HG03175 (cell line): ENCODE results near the gene SLC2A3.
"Not testable (repeated sequence)": the region's sequence is repeated elsewhere in the genome, so short reads cannot be mapped to it uniquely, and the experiment has no call there.

ENCODE experiments used
- ATAC-seq: cut with Tn5 transposase; IDR thresholded peaks from one replicate; pipeline ENCODE4 v1.9.1; 2021; ENCODE audit warnings: mild to moderate bottlenecking, moderate library complexity; ENCODE audit not compliant: unreplicated experiment

The SLC2A3 gene

DNA sequence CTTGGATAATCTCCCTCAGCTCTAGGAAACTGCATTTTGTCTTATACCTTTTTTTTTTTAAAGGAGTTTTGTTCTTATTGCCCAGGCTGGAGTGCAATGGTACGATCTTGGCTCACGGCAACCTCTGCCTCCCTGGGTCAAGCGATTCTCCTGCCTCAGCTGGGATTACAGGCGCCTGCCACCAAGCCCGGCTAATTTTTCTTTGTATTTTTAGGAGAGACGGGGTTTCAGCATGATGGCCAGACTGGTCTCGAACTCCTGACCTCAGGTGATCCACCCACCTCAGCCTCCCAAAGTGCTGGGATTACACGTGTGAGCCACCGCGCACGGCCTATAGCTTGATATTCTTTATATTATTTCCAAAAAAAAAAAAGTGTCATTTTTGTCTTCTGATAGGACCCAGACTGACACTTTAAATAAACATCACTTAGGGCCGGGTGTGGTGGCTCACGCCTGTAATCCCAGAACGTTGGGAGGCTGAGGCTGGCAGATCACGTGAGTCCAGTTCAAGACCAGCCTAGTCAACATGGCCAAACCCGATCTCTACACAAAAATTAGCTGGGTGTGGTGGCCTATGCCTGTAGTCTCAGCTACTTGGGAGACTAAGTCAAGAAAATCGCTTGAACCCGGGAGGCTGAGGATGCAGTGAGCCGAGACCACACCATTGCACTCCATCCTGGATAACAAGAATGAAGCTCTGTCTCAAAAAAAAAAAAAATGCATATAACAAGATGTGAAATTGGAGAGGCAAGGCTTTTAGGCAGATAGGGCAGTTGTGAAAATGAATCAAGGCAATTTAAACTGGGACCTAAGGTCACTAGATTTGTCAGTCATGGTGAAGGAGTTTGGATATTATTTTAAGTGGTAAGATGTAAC, 18.4 kb downstream of the SLC2A3 start:
- no peak for ATAC-seq

DNA sequence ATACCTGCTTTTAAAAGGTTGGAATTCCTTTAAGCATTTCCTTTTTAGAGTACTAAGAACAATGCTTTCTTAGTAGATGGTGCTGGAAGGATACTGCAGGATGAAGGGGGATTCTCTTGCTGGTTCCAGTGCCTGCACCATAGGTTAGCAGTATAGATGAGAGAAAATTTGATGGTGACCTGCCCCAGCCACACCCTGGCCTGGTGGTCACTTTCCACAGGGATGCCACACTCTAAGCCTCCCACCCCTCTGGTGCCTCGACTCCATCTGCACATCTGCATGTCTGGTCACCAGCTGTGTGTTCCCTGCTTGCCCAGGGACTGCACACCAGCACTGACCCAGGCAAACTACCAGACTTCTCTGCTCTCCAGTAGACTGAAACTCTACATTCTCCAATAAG, 19.1 kb downstream of the SLC2A3 start:
- ATAC-seq, result no peak

DNA sequence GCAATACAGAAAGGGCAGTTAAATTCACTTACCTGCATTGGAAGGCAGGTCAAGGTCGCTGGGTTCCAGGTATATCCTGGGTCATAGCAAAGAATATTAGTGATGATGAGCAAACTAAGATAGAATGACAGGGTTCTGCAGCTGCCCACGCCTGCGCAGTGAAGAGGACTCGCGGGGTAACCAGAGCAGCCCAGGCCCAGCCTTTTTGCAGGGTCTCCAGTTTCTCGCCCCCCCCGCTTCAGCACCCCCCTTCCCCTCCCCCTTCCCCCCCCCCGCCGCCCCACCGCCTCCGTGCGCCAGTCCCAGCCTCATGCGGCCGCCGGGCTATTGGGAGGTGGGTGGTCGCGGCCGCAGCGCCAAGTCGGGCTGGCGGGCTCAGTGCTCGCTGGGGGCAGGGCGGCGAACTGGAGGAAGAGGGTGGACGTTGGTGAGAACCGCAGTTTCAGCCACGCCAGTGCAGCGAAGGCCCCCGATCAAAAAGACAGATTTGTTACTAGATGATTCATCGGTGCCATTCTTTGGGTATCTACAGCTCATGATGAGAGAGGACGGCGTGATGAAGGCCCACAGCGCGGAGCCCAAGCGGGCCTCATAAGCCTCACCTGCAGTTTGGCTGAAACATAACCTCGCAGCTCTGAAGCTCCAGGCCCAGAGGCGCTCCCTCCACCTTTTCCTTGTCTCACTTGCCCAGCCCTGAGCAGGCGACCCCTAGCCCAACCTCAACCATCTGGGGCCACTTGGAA, 20.2 kb downstream of the SLC2A3 start:
- no peak for ATAC-seq

DNA sequence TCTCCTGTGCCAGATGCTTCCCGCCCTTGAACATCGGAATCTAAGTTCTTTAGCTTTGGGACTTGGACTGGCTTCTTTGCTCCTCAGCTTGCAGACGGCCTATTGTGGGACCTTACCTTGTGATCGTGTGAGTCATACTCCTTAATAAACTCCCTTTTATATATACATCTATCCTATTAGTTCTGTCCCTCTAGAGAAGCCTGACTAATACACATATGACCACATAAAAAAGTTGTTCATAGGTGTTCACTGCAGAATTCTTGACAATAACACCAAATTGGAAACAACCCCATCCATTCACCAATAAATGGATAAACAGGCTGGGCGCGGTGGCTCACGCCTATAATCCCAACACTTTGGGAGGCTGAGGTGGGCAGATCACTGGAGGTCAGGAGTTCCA, 25.9 kb downstream of the SLC2A3 start:
- not testable (repeated sequence) for ATAC-seq

DNA sequence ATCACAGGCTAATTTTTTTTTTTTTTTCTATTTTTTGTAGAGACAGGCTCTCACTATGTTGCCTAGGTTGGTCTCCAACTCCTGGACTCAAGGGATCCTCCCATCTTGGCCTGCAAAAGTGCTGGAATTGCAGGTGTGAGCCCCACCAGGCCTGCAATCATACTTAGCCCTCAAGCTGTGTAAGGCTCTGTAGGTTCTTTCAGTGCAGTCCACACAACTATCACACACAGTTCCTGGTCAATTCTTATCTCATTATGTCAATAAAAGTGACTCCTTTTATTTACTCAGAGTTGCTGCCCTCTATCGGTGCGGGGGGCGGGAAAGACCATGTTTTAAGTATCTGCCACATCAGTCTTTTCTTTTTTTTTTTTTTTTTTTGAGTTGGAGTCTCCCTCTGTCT, 29.0 kb downstream of the SLC2A3 start:
- no peak for ATAC-seq

DNA sequence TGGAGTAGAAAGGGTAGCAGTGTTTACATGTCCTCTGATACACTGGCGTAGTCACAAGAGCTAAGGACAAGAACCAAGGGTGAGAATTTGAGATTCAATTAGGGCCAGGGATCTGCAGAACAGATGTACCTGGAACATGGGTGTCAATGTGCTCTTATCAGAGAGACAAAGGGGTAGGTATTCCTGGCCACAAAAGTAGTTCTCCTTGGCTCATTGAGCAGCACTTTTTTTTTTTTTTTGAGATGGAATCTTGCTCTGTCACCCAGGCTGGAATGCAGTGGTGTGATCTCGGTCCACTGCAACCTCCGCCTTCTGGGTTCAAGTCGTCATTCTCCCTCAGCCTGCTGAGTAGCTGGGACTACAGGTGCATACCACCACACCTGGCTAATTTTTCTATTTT, 29.7 kb downstream of the SLC2A3 start:
- not testable (repeated sequence) for ATAC-seq

DNA sequence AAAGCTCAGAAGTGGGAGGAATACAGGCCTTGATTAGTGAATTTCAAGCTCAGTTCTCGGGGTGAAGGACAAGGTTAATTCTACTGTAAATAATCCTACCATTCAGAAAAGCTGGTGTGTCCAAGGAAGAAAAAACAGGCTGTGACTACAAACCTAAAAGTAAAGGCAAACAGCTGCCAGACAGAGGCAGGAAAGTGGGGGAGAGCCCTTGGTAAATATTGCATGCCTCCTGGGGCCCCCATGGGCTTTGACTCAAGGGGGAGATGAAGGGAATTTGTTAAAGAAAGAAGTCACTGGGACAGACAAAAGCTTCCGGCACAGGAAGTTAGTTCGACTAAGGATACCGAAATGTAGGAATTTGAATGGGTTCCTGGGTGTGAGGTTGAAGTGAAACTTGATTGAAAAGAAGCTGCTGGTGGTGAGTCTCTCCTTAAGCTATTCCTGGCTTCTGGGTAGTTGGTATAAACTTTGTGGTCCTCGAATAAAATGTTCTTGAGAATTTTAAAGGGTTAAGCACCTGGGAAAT, 30.3 kb downstream of the SLC2A3 start:
- ATAC-seq, result not testable (repeated sequence)

DNA sequence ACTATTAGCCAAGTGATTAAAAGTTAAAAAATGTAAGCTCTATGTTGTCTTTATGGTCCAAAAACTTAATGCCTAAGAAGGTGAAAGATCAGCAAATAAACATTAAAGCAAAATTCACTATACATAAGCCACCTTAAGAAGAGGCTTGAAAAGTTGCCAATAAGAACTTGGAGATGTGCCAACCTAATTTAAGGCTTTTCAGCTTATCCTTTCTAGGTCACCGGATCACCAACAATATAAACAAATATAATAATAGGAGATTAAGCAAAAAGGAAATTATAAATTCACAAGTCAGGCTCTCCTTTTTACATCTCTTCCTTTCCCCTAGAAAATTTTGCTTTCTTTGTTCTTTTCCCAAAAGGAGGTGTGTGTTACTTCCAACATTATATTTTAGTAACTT, 30.9 kb downstream of the SLC2A3 start:
- no peak for ATAC-seq

DNA sequence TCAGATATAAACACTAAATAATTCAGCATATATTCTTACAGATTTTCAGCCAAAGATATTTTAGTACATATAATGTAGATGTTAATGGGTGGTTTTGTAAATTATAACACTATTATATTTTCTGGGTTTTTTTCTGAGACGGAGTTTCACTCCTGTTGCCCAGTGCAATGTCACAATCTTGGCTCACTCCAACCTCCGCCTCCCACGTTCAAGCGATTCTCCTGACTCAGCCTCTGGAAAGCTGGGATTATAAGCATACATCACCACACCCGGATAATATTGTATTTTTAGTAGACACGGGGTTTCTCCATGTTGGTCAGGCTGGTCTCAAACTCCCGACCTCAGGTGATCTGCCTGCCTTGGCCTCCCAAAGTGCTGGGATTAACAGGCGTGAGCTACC, 33.6 kb downstream of the SLC2A3 start:
- not testable (repeated sequence) for ATAC-seq

DNA sequence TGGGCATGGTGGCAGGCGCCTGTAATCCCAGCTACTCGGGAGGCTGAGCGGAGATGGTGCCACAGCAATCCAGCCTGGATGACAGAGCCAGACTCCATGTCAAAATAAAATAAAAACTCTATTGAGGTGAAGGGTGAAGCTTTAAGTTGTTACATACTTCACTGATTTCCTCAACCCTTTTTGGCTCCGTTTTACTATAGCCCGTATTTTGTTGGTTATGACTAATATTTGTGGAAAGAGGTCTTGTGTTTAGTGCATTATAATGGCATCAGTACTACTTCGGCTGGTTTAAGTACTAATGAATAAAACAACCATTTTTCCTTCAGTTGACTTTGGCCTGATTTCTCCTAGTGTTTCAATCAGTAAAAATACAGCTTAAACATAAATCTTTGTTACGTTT, 36.2 kb downstream of the SLC2A3 start:
- no peak for ATAC-seq

DNA sequence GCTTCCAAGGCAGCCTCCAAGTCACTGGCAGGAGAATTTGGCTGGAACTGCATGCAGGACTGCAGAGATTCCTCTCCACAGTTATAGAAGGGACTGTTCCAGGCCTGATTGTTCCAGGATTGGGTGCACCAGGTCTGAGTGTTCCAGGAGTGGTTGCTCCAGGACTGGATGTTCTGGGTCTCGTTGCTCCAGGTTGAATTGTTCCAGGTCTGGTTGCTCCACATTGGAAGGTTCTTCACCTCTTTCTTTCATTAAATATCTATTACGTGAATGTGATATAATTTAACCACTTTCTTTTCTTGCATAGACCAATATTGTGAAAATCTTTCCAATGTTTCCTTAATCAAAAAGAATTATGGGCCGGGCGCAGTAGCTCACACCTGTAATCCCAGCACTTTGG, 39.3 kb downstream of the SLC2A3 start:
- not testable (repeated sequence) for ATAC-seq

DNA sequence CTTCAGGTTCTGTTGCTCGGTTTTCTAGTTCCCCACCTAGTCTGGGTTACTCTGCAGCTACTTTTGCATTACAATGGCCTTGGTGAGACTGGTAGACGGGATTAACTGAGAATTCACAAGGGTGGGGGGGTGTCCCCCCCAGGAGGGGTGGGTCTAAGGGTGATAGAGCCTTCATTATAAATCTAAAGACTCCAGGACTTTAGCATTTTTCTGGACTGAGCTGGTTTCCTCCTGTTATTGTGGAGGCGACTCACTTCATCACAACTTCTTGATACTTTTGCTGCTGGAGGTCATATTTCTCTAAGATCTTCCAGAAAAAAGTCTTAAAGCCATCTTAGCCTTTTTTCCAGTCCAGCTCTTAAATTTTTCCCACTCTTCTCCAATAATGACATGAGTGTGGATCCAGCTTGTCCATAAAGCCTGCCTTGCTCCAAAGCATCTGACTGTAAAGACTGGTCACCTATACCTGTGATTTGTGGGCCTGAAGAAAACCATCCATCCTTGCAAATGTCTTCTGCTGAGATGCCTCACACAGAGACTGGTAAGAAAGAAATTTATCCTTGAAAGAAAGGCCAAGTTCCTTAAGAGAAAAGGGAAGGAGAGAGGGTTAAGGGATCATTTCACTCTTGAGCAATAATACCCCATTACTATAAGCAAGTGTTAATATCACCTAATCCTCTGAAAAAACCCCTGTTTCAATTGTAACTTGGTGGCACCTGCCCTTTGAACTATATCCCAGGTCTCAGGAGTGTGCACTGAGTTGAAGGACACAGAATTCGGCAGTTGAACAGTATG, 43.6 kb downstream of the SLC2A3 start:
- ATAC-seq, result no peak

DNA sequence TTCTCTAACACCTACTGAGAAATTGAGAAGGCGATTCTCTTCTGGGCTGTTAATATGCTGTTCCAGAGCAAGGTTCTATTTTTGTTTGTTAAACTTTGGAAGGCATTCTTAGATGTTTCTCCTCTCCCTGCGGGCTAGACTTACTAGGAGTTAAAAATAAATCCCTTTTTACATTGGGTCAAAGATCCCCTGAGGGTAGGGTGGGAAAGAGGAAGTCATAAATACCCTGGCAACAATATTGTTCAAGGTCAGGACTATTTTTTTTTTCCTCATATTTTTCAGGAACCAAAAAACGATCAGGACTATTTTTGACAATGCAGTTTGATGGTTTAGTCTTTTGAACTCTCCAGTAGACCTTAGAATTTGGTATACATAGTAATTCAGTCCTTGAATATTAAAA, 51.3 kb downstream of the SLC2A3 start:
- no peak for ATAC-seq

DNA sequence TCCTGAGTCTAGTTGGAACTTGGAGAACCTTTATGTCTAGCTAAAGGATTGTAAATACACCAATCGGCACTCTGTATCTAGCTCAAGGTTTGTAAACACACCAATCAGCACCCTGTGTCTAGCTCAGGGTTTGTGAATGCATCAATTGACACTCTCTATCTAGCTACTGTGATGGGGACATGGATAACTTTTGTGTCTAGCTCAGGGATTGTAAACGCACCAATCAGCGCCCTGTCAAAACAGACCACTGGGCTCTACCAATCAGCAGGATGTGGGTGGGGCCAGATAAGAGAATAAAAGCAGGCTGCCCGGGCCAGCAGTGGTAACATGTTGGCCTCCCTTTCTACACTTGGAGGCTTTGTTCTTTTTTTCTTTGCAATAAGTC, 54.3 kb downstream of the SLC2A3 start:
- ATAC-seq, result not testable (repeated sequence)

DNA sequence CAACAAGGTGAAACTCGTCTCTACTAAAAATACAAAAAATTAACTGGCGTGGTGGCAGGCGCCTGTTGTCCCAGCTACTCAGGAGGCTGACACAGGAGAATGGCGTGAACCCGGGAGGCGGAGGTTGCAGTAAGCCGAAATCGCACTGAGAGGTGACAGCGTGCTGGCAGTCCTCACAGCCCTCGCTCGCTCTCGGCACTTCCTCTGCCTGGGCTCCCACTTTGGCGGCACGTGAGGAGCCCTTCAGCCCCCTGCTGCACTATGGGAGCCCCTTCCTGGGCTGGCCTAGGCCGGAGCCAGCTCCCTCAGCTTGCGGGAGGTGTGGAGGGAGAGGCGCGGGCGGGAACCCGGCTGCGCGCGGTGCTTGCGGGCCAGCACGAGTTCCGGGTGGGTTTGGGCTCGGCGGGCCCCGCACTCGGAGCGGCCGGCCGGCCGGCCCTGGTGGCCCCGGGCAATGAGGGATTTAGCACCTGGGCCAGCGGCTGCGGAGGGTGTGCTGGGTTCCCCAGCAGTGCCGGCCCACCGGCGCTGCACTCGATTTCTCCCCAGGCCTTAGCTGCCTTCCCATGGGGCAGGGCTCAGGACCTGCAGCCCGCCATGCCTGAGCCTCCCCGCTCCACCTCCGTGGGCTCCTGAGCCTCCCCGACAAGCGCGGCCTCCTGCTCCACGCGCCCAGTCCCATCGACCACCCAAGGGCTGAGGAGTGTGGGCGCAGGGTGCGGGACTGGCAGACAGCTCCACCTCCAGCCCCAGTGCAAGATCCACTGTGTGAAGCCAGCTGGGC, 54.8 kb downstream of the SLC2A3 start:
- ATAC-seq, result not testable (repeated sequence)

DNA sequence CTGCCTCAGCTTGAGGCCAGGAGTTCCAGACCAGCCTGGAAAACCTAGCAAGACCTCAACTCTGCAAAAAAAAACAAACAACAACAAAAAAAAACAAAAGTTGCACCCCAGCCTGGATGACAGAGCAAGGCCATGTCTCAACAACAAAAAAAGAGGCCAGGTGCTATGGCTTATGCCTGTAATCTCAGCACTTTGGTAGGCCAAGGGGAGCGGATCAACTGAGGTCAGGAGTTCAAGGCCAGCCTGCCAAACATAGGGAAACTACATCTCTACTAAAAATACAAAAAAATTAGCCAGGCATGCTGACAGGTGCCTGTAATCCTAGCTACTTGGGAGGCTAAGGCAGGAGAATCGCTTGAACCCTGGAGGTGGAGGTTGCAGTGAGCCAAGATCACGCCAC, 56.7 kb downstream of the SLC2A3 start:
- ATAC-seq, result no peak

DNA sequence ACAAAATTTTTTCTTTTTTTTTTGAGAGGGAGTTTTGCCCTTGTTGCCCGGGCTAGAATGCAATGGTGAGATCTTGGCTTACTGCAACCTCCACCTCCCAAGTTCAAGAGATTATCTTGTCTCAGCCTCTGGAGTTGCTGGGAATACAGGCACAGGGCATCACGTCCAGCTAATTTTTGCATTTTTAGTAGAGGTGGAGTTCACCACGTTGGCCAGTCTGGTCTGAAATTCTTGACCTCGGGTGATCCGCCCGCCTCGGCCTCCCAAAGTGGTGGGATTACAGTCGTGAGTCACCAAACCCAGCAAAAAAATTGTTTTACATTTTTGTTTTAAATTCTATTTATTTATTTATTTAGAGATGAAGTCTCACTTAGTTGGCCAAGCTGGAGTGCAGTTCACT, 58.6 kb downstream of the SLC2A3 start:
- no peak for ATAC-seq

DNA sequence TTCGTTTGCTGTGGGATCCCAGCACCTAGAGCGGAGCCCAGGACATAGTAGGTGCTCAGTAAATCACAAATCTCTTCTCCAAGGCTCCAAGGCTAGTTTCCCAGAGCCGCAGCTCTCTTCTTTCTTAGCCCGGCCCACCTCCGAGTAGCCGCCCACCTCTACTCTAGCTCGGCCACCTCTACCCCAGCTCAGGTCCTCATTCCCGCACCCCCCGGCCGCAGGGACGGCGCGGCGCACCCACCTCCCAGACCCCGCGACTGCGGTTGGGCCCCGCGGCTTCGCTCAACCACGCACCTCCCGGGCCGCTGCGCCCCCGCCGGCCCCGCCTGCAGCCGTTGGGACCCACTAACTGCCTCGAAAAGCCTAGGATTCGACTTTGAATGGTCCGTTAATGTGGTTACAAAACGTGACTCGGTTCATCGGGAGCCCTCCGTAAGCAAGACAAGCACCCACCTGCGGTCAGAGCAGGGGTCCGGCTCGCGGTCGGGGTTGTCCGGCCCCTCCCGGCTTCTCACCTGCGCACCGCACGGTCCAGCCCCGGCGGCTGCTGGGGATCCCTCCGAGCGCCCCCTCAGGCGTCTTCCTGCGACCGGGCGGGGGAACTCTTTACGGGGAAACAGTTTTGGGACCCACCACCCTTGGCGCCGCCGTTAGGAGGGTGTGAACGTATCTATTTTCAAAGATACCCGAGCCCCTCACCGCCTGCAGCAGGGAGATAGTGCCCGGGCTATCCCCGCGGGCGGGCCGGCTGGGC, 63.2 kb downstream of the SLC2A3 start, which contains the start of gene SLC2A14:
TSS of gene SLC2A14 (minus strand) at position 350 of the 754 bp plus-strand sequence. CDS start 3,035 bp downstream, outside the sequence.
- ATAC-seq, result no peak

DNA sequence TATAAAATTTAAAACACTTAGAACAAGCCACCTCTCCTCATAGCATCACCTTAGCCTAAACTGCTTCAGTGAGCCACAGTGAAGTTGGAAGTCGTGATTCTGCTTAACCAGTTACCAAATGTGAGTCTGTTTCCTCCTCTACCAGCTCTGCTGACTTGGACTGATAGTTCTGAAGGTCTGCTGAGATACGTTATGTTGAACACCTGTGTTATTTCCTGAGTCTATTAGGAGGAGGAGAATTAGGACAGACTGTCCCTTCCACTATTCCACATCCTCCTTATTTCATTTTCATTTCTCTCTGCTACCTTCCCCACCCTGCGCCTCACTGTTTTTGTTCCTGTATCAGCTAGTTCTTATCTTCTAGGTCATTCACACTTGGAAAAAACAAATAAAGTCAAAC, 65.7 kb downstream of the SLC2A3 start:
- ATAC-seq, result no peak
